Ascending aorta (tissue), 2 donors: ENCODE data around the gene TMEM213. TPM values are rescaled to one million over a fixed set of nuclear protein-coding genes. Genes with fewer than 3 reads are reported as not detected.
"Not testable (repeated sequence)": the region's sequence is repeated elsewhere in the genome, so short reads cannot be mapped to it uniquely, and the experiment has no call there.

Experiments used
- DNase-seq, 2 donors: peaks; one replicate each; pipeline ENCODE4 v3.0.0-alpha.2; 2019; ENCODE audit warnings: low spot score in 2 of 2
- H3K27ac ChIP-seq, 2 donors: fragments of 200-600 bp; sonication (generic); one replicate each; pipeline ENCODE4 v1.5.1; 2016 to 2017; ENCODE audit warnings: mild to moderate bottlenecking in 1 of 2
- H3K27me3 ChIP-seq: fragments of 200-600 bp; sonication (generic); one replicate; pipeline ENCODE4 v1.5.1; 2017
- H3K36me3 ChIP-seq, 2 donors: fragments of 200-600 bp; sonication (generic); one replicate each; pipeline ENCODE4 v1.5.1; 2016
- H3K4me1 ChIP-seq, 2 donors: fragments of 200-600 bp; sonication (generic); one replicate each; pipeline ENCODE4 v1.5.1; 2016 to 2017; ENCODE audit warnings: mild to moderate bottlenecking in 1 of 2
- H3K4me3 ChIP-seq, 2 donors: fragments of 200-600 bp; sonication (generic); one replicate each; pipeline ENCODE4 v1.5.1; 2016 to 2017; ENCODE audit warnings: mild to moderate bottlenecking in 1 of 2
- H3K9me3 ChIP-seq, 2 donors: fragments of 200-600 bp; sonication (generic); one replicate each; pipeline ENCODE4 v1.5.1; 2016
- CTCF ChIP-seq, 3 experiments: fragments of 200-600 bp in 2 of 3; fragments of 450-650 bp in 1 of 3; sonication (generic) in 2 of 3; IDR thresholded peaks; one replicate each; pipeline ENCODE4 v1.5.1; 2016 to 2019; ENCODE audit warnings: antibody characterized with exemption in 3 of 3, mild to moderate bottlenecking in 1 of 3, moderate library complexity in 1 of 3
- intact Hi-C: fragments of 100-400 bp; cut with DNase I; formaldehyde crosslinking; loops from one replicate; pipeline ENCODE4 v1.15.1; 2023
- total RNA-seq: library from RNA; depleted of rRNA; stranded (reverse); fragments of >200 nt; gene quantifications from one replicate; pipeline ENCODE4 v1.1.0, GENCODE V29; 2016

TMEM213 gene
- total RNA-seq, 1 donor from 2014 or later = not detected

GRCh38 chr7:138798836-138799235 lies 1.0 kb downstream of the TMEM213 start:
- intact Hi-C loops = no loop called here

GRCh38 chr7:138799336-138800000 lies 1.7 kb downstream of the TMEM213 start:
- no peak for TF ChIP-seq CTCF (IDR thresholded peaks at IDR 0.05)
- Histone ChIP-seq H3K27ac (no peak overlapping the region), H3K4me3 (no peak overlapping the region), H3K9me3 (no peaks in the 10 kb centered on the region), H3K27me3 (no peaks in the 10 kb centered on the region), H3K4me1 (no peaks in the 10 kb centered on the region), H3K36me3 (no peaks in the 10 kb centered on the region)
- intact Hi-C loops = no loop called here
- no peak for DNase-seq

More at GRCh38 chr7:138798836-138799235, 1.0 kb downstream of the TMEM213 start:
- Histone ChIP-seq H3K27ac (no peak overlapping the region), H3K27me3 (no peaks in the 10 kb centered on the region), H3K36me3 (no peaks in the 10 kb centered on the region), H3K4me3 (no peak overlapping the region), H3K4me1 (no peaks in the 10 kb centered on the region), H3K9me3 (no peaks in the 10 kb centered on the region)
- TF ChIP-seq CTCF (IDR thresholded peaks at IDR 0.05) = no peak
- DNase-seq = no peak

GRCh38 chr7:138801256-138801655 lies 3.5 kb downstream of the TMEM213 start:
- Histone ChIP-seq H3K9me3 (no peaks in the 10 kb centered on the region), H3K4me1 (no peaks in the 10 kb centered on the region), H3K36me3 (no peaks in the 10 kb centered on the region), H3K4me3 (no peak overlapping the region), H3K27ac (no peak overlapping the region), H3K27me3 (no peaks in the 10 kb centered on the region)
- DNase-seq = no peak
- intact Hi-C loops = no loop called here
- TF ChIP-seq CTCF (IDR thresholded peaks at IDR 0.05) = no peak

GRCh38 chr7:138802706-138803105 lies 4.9 kb downstream of the TMEM213 start:
- Histone ChIP-seq H3K4me1 (no peaks in the 10 kb centered on the region), H3K27me3 (no peaks in the 10 kb centered on the region), H3K9me3 (no peaks in the 10 kb centered on the region), H3K27ac (no peak overlapping the region), H3K4me3 (no peak overlapping the region), H3K36me3 (no peaks in the 10 kb centered on the region)
- intact Hi-C loops = no loop called here
- DNase-seq = no peak
- no peak for TF ChIP-seq CTCF (IDR thresholded peaks at IDR 0.05)

GRCh38 chr7:138804618-138805017 lies 6.8 kb downstream of the TMEM213 start:
- no peaks in the 10 kb centered on the region for H3K36me3 ChIP-seq
- H3K27me3 ChIP-seq = no peaks in the 10 kb centered on the region
- H3K9me3 ChIP-seq = no peaks in the 10 kb centered on the region
- H3K27ac ChIP-seq = no peak overlapping the region
- intact Hi-C loops = no loop called here
- TF ChIP-seq CTCF (IDR thresholded peaks at IDR 0.05) = no peak
- DNase-seq = no peak
- H3K4me1 ChIP-seq = no peaks in the 10 kb centered on the region
- H3K4me3 ChIP-seq = no peak overlapping the region

- Histone ChIP-seq H3K27me3 (no peaks in the 10 kb centered on the region), H3K9me3 (no peaks in the 10 kb centered on the region), H3K4me3 (no peak overlapping the region), H3K27ac (no peak overlapping the region), H3K4me1 (no peaks in the 10 kb centered on the region), H3K36me3 (no peaks in the 10 kb centered on the region)
- DNase-seq = no peak
- TF ChIP-seq CTCF (IDR thresholded peaks at IDR 0.05) = no peak
- intact Hi-C loops = no loop called here
These were observed 11.6 kb downstream of the TMEM213 start for GRCh38 chr7:138809346-138809745.

GRCh38 chr7:138811327-138811726 lies 13.5 kb downstream of the TMEM213 start:
- H3K4me3 ChIP-seq, H3K4me1 ChIP-seq, H3K9me3 ChIP-seq, H3K27ac ChIP-seq, intact Hi-C loops, H3K27me3 ChIP-seq, H3K36me3 ChIP-seq, DNase-seq: not testable (repeated sequence)
